Hepatocyte (in vitro differentiated cells): ENCODE results near the gene SOBP.
A peak's percentile ranks its signal among the peaks of the same experiment; 100 is the strongest.

Experiments used
- EZH2 ChIP-seq: fragments of 200-600 bp; sonication (generic); IDR thresholded peaks from 2 replicates; pipeline ENCODE4 v1.6.1; 2016; ENCODE audit warnings: antibody characterized with exemption, mild to moderate bottlenecking, borderline replicate concordance
- TF ChIP-seq, protein P1 (sequence below): fragments of 200-600 bp; sonication (generic); IDR thresholded peaks from 2 replicates; pipeline ENCODE4 v1.5.1; 2016; ENCODE audit warnings: antibody characterized with exemption, mild to moderate bottlenecking; ENCODE audit not compliant: poor library complexity

DNA sequence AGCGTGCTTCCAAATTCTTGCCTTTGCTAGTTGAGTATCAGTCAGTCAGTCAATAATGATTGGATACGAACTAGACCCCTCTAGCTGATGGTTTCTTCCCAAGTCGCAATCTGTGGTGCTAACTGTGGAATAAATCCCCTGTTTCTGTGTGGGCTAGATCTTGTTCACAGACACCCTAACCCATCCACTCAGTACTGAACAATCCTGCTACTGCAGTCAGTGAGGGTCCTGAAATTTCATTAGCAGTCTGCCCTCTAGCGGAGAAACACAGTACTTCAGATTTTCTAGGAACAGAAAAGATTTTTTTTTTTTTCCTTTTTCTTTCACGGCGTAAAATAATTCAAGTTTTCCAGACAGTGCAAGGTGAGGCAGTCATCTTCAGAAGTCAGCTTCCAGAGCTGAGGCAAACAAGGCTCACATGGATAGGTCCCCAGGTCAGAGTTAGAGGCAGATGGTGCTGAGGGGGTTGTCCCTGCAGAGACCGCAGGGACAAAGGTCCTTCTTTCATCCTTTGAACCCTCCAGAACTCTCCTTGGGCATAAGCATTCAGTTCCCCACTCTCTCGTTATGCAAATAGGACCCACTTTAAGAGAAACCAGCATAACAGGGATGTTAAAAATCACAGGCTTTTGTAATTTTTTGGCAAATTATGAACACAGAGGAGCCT lies 214.6 kb downstream of the SOBP start:
- TF ChIP-seq, protein P1, sequence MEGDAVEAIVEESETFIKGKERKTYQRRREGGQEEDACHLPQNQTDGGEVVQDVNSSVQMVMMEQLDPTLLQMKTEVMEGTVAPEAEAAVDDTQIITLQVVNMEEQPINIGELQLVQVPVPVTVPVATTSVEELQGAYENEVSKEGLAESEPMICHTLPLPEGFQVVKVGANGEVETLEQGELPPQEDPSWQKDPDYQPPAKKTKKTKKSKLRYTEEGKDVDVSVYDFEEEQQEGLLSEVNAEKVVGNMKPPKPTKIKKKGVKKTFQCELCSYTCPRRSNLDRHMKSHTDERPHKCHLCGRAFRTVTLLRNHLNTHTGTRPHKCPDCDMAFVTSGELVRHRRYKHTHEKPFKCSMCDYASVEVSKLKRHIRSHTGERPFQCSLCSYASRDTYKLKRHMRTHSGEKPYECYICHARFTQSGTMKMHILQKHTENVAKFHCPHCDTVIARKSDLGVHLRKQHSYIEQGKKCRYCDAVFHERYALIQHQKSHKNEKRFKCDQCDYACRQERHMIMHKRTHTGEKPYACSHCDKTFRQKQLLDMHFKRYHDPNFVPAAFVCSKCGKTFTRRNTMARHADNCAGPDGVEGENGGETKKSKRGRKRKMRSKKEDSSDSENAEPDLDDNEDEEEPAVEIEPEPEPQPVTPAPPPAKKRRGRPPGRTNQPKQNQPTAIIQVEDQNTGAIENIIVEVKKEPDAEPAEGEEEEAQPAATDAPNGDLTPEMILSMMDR: peak; percentile 92
- TF ChIP-seq EZH2: no peak
